Stimulated activated CD4-positive, alpha-beta T cell treated with anti-CD3 and anti-CD28 coated beads, TNF-alpha, amount 100 ng/mL, for 24 hours (primary cell): ENCODE data around the gene ABHD12.

Experiments
- DNase-seq, 3 experiments: peaks; one replicate each; pipeline ENCODE4 v3.0.0-alpha.2; 2020; ENCODE audit warnings: low read depth in 3 of 3

The ABHD12 gene

DNA sequence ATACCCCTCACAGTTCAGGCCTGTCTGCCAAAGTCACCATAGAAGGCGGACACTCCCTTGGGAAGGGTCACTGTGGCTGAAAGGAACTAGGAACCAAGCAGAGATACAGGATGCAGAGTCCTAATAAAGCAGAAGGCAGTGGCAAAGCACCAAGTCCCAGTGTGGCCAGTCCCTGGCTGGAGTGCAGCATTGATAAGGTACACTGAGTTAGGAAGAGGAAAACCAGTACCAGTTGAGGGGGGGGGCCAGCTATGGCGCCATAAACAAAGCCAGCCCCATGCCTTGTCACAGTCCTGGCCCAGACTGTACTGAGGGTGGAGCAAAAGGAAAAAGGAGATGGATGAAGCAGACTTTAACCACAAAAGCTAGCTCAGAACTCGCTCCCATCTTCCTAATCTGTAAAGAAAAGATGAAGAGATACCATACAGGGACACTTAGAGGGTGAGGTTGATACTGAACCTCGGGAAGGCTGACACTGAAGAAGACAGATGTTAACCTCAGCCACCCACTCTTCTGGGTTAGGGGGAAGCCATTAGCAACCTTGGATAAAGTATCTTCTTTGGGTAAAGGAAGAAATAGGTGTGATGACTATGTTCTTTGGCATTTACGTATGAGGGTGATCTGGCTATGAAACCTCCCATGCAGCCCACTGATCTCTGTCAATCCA, 7.8 kb downstream of the ABHD12 start:
- DNase-seq: no peak

DNA sequence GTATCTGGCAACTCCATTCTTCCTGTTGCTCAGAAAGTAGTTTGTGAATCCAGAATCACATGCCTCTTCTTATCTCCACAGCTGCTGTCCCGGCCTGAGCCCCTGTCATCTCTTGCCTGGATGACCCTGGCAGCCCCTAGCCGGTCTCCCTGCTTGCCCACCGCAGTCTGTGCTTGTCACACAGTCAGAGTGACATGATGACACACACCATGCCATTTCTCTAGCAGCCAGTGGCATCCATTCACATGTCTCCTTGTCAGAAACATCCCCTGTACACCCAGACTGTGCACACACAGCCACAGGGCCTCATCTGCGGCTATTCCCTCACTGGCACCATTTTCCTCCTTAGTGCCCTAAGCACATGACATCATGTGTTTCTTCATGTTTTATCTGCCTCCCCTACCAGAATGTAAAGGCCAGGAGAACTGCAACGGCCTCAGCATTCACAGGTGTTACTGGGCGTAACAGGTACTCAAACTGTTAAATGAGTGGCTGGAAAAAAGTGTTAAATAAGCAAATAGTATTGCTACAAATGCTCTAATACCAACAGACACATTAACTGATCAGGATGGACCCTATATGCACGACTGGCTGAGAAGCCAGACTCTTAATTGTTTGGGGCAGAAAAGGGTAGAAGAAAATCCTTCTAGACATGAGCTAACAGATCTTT, 9.6 kb downstream of the ABHD12 start:
- no peak for DNase-seq

DNA sequence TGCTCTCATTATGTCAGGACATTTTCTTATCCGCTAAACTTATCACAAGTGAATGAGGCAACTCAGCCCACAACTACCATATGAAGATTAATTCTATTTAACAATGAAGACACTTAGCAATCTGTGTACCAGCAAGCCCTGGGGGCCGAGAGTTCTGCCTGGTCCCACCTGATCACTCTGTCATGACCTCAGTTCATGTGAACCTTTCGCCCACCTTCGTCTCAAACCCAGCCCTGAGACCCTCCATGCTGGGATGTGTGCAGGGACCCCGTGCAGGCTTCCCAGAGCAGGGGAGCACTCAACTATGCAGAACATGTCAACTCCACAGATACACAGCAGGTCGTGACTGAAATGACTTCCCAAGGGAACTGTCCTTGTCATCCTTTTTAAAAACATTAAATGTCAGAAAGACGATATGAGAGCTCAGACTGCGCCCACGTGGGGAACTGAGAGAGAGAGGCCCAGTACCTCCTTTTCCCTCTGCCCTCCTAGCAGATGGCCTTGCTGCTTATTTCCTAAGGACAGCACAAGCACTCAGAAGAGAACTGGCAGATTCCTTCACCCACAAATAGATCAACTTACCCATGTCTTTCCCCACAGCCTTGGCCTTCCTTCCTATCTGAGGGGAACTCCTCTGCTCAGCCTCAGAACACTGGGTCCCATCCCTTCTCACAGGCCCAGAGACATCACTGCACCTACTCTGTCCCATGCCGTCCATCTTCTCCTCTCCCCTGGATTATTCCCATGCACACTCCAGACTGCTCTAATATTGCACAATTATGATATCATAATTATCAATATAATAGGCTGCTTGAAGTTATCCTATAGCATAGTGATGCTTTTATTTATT, 11.5 kb downstream of the ABHD12 start:
- DNase-seq: no peak

DNA sequence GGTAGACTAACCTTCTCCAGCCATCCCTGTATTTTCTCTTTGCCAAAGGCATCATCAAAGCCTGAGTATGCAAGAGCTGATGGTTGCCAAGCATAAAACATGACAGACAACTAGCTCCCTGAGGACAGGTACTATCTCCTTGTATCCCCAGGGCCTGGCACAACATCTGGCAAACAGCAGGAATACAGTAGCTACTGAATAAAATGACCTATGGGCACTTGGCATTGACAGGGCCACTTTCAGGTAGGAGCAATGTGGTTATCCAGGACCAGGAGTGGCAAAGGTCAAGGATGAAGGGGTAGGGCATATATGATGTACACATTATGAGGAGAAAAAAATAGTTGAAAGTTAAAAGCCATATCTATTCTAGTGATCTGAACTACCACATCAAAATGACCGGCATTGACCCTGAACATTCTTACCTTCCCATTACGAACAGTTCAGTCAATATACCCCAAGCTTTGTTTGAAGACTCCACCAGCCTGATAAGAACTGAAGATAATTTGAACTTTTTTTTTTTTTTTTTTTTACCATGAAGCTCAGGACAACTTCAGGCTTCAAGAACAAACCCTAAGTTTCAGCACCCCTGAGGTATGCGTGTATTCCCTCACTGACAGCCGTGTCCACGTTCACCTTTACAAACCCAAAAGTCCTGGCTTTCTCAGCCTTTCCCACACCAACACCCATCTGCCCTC, 12.3 kb downstream of the ABHD12 start:
- DNase-seq: no peak

DNA sequence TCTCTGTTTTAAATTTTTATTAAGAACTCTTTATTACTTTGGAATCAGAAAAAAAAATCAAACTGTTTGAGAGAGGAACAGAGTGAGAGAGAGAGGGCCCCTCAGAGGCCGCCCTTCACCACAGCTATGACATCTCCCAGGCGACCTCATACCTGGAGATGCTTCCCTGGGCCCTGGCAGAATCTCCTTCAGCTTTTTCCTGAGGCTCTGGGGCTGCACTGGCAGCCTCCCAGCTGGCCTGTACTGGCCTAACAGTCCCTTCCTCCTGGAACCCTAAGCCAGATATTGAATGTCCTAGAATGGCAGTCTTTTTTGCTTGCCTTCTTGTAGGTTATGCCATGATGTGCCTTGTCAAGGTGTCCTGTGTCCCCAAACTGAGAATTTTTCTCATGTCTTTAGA, 13.7 kb downstream of the ABHD12 start:
- no peak for DNase-seq

DNA sequence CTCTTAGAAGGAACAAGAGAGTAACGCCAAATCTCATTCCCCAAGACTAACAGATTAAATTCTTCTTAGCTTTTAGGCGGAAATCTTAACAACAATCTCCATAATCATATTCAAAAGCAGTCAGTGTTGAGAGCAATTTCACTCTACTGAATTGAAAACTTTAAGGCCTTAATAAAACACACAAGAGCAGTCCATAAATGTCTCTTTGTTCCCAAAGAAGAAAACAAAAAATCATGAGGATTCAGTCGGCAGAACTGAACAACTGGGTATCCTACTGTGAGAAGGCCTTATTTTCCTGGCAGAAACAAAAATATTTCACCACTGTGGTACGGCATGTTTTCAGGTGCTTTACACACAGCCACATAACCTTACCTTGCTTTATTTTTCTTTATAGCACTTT, 14.4 kb downstream of the ABHD12 start:
- DNase-seq: no peak

DNA sequence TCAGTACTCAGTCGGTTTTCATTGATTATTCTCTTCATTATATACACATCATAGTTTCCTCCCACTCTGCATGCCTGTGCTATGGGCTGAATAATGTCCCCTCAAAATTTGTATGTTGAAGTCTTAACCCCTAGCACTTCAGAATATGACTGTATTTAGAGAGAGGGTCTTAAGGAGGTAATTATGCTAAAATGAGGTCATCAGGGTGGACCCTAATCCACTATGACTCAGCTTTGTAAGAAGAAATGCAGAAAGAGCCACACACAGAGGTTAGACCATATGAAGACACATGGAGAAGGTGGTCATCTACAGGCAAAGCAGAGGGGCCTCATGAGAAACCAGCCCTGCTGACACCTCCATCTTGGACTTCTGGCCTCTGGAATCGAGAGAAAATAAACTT, 15.8 kb downstream of the ABHD12 start:
- DNase-seq: no peak

DNA sequence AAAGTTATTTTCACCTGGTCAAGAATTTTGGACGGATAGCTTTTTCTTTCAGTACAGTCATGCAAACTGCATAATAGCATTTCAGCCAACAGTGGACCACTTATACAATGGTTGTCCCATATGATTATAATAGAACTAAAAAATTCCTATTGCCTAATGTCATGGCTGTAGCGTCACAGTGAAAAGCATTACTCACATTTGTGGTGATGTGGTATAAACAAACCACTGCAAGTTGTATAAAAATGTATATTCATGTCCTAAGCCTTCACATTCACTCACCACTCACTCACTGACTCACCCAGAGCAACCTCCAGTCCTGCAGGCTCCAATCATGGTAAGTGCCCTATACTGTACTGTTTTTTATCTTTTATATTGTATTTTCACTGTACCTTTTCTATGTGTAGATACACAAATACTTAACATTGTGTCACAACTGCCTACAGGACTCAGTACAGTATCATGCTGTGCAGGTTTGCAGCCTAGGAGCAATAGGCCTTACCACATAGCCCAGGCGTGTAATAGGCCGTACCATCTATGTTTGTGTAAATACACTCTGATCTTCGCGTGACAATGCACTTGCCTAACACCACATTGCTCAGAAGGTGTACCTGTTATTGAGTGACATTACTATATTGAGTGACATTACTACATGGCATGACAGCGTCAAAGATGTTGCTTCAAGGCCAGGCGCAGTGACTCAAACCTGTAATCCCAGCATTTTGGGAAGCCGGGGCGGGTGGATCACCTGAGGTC, 17.9 kb downstream of the ABHD12 start:
- DNase-seq: no peak

DNA sequence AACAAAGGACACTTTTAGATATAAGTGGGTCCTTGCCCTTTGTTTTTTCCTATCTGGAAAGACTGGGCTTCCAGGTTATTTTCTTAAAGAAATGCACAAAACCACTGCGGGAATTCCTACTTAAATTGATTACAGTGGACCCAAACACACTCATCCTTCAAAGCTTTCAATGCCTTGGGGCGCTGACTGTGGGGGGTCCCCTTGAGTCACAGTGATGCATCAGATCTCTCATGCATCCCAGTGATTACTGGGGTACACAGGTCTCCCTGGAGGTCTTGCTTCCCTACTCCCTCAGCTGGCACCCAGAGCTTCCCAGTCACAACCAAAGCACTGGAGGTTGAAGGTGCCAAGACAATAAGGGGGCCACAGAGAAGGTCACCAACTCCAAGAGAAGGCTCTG, 20.7 kb downstream of the ABHD12 start:
- DNase-seq: no peak

DNA sequence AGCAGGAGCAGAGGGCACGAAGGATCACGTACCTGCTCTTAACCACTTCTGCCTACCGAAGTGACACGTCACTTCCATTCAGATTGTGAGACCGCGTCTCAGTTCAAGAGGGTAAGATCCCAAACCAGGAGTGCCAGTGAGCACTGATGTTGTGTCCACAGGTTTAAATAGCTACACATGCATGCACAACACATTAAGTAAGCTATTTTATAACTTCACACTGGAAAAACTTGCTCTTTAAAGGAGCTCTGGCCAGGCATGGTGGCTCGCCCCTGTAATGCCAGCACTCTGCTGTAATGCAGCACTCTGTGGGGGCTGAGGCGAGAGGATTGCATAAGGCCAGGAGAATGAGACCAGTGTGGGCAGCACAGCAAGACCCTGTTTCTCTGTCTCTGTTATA, 21.1 kb downstream of the ABHD12 start:
- no peak for DNase-seq

DNA sequence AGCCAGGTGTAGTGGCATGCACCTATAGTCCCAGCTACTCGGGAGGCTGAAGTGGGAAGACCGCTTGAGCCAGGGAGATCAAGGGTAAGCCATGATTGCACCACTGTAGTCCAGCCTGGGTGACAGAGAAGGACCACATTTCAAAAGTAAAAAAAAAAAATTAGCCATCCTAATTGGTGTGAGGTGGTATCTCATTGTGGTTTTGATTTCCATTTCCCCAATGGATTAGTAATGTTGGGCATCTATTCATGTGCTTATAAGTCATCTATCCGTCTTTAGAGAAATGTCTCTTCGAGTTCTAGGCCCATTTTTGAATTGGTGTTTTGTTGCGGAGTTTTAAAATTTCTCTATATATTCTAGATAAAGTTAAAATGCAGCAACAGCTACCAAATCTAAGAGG, 21.7 kb downstream of the ABHD12 start:
- no peak for DNase-seq

DNA sequence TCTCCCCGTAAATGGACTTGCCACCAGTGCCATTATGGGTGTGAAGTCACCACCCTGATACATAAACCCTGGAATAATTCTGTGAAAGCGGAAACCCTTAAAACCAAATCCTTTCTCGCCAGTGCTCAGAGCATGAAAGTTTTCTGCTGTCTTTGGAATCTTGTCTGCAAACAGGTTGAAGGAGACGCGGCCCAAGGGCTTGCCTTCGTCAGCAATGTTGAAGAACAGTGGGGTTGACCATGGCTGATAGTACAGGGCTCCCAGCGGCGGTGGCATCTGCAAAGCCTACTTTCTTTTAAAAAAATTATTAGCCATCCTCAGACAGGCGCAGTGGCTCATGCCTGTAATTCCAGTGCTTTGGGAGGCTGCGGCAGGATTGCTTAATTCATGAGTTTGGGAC, 22.1 kb downstream of the ABHD12 start:
- DNase-seq: no peak

DNA sequence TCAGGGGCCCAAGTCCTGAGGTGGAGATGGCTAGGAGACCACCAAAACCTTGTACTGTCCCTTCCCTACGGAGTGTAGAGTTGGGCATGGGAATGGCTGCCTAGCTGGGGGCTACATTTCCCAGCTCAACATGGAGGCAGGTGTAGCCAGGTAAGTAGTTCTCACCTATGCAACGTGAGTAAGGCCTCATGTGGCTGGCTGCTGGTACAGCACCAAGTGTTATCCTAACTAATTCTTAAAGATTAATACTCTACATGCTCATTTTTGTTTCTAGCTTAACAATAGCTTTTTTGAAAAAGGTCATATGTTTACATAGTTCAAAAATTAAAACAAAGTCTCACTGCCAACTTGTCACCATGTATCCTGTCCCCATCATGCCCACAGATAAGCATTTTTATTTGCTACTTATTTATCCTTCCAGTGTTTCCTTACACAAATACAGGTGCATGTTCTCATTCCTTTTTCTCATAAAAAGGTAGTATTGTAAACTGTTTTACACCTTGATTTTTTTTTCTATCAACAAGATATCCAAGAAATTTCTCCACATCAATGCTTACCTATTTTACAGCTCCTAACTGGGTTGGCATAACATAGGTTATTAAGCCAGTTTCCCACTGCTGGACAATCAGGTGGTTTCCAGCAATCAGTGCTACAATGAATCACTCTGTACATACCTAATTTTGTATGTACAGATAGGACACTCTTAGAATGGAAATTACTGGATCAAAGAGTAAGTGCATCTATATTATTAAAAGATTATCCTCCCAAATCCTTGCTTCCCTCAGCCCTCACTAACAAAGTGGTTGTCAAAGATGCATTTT, 25.5 kb downstream of the ABHD12 start:
- DNase-seq: no peak

DNA sequence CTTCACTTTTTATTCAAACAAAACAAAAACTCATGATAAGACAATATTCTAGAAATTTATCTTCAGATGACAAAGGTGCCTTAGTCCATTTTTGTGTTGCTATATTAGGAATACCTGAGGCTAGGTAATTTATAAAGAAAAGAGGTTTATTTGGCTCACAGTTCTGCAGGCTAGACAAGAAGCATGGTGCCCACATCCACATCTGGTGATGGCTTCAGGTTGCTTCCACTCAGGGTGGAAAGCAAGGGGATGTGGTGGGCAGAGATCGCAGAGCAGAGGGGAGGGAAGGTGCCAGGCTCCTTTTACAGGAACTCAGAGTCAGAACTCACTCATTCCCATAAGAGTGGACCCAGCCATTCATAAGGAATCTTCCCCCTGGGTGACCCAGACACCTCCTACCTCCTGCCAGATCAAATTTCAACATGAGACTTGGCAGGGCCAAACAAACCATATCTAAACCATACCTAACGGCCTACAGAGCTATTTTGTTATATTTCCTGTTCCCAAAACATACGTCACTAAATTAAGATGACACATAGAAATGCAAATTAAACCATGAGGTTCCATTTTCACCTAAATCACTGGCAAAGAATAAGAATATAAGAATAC, 26.4 kb downstream of the ABHD12 start:
- DNase-seq: no peak

DNA sequence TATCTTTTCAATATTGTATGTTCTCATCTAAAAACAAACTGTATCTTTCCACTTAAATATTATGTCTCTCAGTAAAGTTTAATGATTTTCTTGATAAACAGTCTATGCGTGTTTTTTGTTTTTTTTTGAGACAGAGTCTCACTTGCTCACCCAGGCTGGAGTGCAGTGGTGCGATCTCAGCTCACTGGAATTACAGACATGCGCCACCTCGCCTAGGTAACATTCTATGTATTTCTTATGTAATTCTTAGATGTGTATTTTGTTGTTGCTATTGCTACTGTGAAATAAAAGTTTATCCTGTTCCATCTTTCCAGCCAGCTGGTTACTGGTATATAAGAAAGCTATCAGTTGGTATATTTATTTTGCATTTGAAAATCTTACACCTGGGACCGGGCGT, 29.4 kb downstream of the ABHD12 start:
- no peak for DNase-seq

DNA sequence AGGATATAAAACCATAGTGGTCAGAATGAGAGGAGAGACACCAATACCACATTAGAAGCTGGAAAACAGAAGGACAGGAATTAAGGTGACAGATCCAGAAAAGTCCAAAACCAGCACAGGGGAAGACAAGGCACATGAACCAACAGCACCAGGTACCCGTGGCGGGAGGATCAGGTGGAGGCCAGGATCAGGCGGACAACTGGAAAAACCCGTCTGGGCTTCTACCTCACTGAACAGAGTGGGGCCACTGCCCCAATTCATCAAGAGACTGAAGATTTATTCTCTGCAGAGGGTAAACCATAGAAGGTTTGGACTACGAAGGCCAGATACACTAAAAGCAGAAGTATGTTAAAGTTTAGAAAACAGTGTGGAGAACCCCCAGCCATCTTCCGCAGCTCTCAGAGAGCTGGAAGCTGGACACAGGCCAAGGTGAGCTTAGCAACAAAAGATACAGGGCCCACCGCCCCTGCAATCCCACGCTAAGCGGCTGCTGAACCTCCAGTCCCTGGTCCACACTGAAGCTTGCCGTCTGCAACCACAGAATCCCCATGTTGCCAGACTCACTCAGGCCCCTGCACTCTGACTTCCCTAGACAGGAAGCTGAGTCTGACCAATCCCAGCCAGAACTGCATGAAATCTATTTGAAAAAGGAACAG, 29.9 kb downstream of the ABHD12 start:
- no peak for DNase-seq

DNA sequence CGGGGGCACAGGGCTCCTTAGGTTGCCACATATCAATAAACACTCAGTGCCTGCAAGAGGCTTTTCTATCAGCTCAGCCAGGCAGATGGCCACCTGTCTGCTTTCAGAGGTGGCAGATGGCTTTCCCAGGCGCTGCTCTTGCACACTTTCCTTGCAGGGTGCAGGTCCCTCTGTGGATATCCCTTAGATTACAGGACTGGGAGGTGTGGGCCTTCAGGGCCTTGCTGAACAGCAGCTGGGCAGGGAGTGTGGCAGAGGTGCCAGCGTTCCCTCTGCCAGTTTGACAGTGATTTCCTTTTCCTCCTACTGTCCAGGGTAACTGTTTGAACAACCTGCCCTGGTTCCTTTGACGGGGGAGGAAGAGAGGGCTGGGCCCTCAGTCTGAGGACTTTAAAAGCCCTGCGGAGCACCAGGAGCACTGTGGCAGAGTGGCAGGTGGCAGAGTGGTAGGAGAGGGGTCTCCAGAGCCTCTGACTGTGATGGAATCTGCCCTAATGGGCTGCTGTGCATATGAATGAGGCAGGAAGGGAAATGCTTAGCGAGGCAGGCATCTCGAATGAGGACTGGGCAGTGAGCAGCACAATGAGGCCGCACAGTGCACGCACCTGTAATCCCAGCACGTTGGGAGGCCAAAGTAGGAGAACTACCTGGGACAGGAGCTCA, 34.2 kb downstream of the ABHD12 start:
- no peak for DNase-seq

DNA sequence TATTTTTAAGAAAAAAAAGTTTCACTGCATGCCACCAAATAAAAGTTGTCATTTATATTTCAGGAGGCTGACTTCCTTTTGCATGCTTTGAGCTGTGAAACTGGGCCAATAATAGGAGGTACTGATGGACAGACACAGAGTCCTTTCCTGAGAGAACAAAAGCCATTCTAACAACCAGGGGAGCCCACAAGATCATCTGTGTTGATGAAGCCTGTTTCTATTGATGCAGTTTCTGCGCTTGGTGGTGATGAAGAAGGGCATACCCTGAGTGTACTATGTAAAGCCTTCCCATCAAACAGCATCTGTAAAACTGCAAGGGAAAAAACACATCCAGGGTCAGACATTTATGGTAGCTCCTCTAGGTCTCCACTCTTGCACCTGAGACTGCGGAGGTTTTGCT, 34.8 kb downstream of the ABHD12 start:
- no peak for DNase-seq

DNA sequence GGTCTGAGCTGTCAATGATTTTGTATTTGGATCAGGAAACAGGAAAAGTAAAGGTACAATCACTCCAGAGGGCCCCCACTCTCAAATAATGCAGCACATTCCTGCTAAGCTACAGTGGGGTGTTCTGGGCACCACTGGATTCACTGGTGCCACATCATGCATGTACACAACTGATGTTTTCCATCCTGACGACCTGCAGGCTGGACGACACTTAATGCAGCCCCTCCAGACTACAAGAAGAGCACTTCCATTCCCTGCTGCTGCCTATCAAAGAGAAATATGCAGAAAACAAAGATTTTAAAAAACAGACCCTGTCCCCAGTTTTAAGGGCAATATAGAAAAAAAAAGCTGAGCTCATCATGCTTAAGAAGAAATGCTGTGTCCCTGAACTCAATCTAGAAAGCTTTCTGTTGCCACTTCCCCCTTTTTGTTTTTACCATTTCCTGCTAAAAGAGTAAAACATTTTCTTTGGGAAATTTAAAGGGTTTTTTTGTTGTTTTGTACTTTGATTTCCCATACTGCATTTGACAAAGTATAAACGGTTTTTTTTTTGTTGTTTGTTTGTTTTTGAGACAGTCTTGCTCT, 35.5 kb downstream of the ABHD12 start:
- no peak for DNase-seq
